HG03280 (cell line): ENCODE data around the gene EEF1A2.
A peak's percentile ranks its signal among the peaks of the same experiment; 100 is the strongest.
"Not testable (repeated sequence)": the region's sequence is repeated elsewhere in the genome, so short reads cannot be mapped to it uniquely, and the experiment has no call there.

Source experiments
- ATAC-seq: cut with Tn5 transposase; IDR thresholded peaks from one replicate; pipeline ENCODE4 v1.9.1; 2021; ENCODE audit warnings: mild to moderate bottlenecking, moderate library complexity; ENCODE audit not compliant: unreplicated experiment

Gene EEF1A2

GRCh38 chr20:63521602-63522001 is 22.7 kb upstream of the EEF1A2 start:
- ATAC-seq: no peak

- peak; percentile 48 for ATAC-seq
Measured at GRCh38 chr20:63520934-63521601, 22.2 kb upstream of the EEF1A2 start.

GRCh38 chr20:63520504-63520933 is 21.6 kb upstream of the EEF1A2 start, which contains the start of gene PPDPF:
Gene PPDPF, plus strand, starts transcription at chr20:63520765. Its CDS starts 544 bp downstream, at chr20:63521309.
- ATAC-seq: peak; percentile 60

GRCh38 chr20:63519668-63520503 is 21.0 kb upstream of the EEF1A2 start:
- peak; percentile 34 for ATAC-seq

- no peak for ATAC-seq
Measured at GRCh38 chr20:63518946-63519667, 20.2 kb upstream of the EEF1A2 start.

- ATAC-seq: no peak
Measured at GRCh38 chr20:63518351-63518861, 19.5 kb upstream of the EEF1A2 start.

- no peak for ATAC-seq
Measured at GRCh38 chr20:63517376-63518309, 18.8 kb upstream of the EEF1A2 start.

GRCh38 chr20:63514520-63514919 is 15.6 kb upstream of the EEF1A2 start:
- not testable (repeated sequence) for ATAC-seq

GRCh38 chr20:63513207-63513606 is 14.3 kb upstream of the EEF1A2 start:
- no peak for ATAC-seq

GRCh38 chr20:63509088-63509564 is 10.2 kb upstream of the EEF1A2 start:
- no peak for ATAC-seq

- ATAC-seq: no peak
Measured at GRCh38 chr20:63508072-63508768, 9.3 kb upstream of the EEF1A2 start.

GRCh38 chr20:63507083-63507743 is 8.3 kb upstream of the EEF1A2 start:
- no peak for ATAC-seq

GRCh38 chr20:63505723-63506122 is 6.8 kb upstream of the EEF1A2 start:
- ATAC-seq: no peak

GRCh38 chr20:63505281-63505680 is 6.4 kb upstream of the EEF1A2 start:
- ATAC-seq: no peak

GRCh38 chr20:63504642-63505041 is 5.8 kb upstream of the EEF1A2 start:
- no peak for ATAC-seq

- no peak for ATAC-seq
Measured at GRCh38 chr20:63503524-63503923, 4.6 kb upstream of the EEF1A2 start.

- no peak for ATAC-seq
Measured at GRCh38 chr20:63502671-63503172, 3.8 kb upstream of the EEF1A2 start.

- ATAC-seq: no peak
Measured at GRCh38 chr20:63501818-63502670, 3.2 kb upstream of the EEF1A2 start.
